Erythroblast (primary cell): ENCODE measurements around the gene DAB1.

Source experiments
- DNase-seq, 2 experiments: peaks; one replicate each; lab custom pipeline; 2025; lab: John Stamatoyannopoulos, UW
- GATA1 ChIP-seq: IDR thresholded peaks from 2 replicates; pipeline ENCODE4 v1.6.1; 2011; ENCODE audit warnings: low read depth, mild to moderate bottlenecking, control low read depth, low read length, moderate library complexity
- POLR2A ChIP-seq: IDR thresholded peaks from 2 replicates; pipeline ENCODE4 v1.6.1; 2011; ENCODE audit warnings: mild to moderate bottlenecking, low read length

DAB1 gene

GRCh38 chr1:57401671-57402070 lies 22.2 kb downstream of the DAB1 start:
- no peak for TF ChIP-seq POLR2A
- no peak for TF ChIP-seq GATA1
- DNase-seq: no peak

- no peak for DNase-seq
- no peak for TF ChIP-seq GATA1
- no peak for TF ChIP-seq POLR2A
Observed at GRCh38 chr1:57400048-57400447, 23.8 kb downstream of the DAB1 start.

- DNase-seq: no peak
- TF ChIP-seq GATA1 (no peak), POLR2A (no peak)
Observed at GRCh38 chr1:57393058-57393584, 30.7 kb downstream of the DAB1 start.

GRCh38 chr1:57385336-57385735 lies 38.5 kb downstream of the DAB1 start:
- TF ChIP-seq POLR2A: no peak
- TF ChIP-seq GATA1: no peak
- no peak for DNase-seq

- TF ChIP-seq GATA1 (no peak), POLR2A (no peak)
- no peak for DNase-seq
Observed at GRCh38 chr1:57384901-57385300, 39.0 kb downstream of the DAB1 start.

- no peak for DNase-seq
- TF ChIP-seq POLR2A: no peak
- no peak for TF ChIP-seq GATA1
Observed at GRCh38 chr1:57384284-57384683, 39.6 kb downstream of the DAB1 start.

GRCh38 chr1:57381871-57382270 lies 42.0 kb downstream of the DAB1 start:
- DNase-seq: no peak
- no peak for TF ChIP-seq POLR2A
- TF ChIP-seq GATA1: no peak

- DNase-seq: no peak
- TF ChIP-seq POLR2A: no peak
- TF ChIP-seq GATA1: no peak
Observed at GRCh38 chr1:57381426-57381825, 42.4 kb downstream of the DAB1 start.

- no peak for DNase-seq
- TF ChIP-seq GATA1: no peak
- TF ChIP-seq POLR2A: no peak
Observed at GRCh38 chr1:57380923-57381322, 42.9 kb downstream of the DAB1 start.

- no peak for DNase-seq
Observed at GRCh38 chr1:57378534-57378933, 45.3 kb downstream of the DAB1 start.

GRCh38 chr1:57377339-57378139 lies 46.3 kb downstream of the DAB1 start:
- DNase-seq: no peak
- TF ChIP-seq POLR2A (no peak), GATA1 (no peak)

More at GRCh38 chr1:57378534-57378933, 45.3 kb downstream of the DAB1 start:
- TF ChIP-seq POLR2A (no peak), GATA1 (no peak)

- DNase-seq: no peak
- TF ChIP-seq POLR2A (no peak), GATA1 (no peak)
Observed at GRCh38 chr1:57376041-57376440, 47.8 kb downstream of the DAB1 start.

GRCh38 chr1:57369889-57370288 lies 54.0 kb downstream of the DAB1 start:
- DNase-seq: no peak
- TF ChIP-seq POLR2A: no peak
- no peak for TF ChIP-seq GATA1

- no peak for DNase-seq
- TF ChIP-seq GATA1: no peak
- TF ChIP-seq POLR2A: no peak
Observed at GRCh38 chr1:57367945-57368344, 55.9 kb downstream of the DAB1 start.

- TF ChIP-seq GATA1: no peak
- no peak for TF ChIP-seq POLR2A
- no peak for DNase-seq
Observed at GRCh38 chr1:57363643-57364042, 60.2 kb downstream of the DAB1 start.

- DNase-seq: no peak
- TF ChIP-seq GATA1 (no peak), POLR2A (no peak)
Observed at GRCh38 chr1:57363165-57363564, 60.7 kb downstream of the DAB1 start.
